Kidney (tissue), 14 donors: ENCODE data around the gene STK32A. TPM values are rescaled to one million over a fixed set of nuclear protein-coding genes. Genes with fewer than 3 reads are reported as not detected.

Experiments used
- DNase-seq, 5 donors: peaks; one replicate each; pipeline ENCODE4 v3.0.0-alpha.2; 2013 to 2020
- FAIRE-seq: peaks from 2 replicates; lab custom pipeline; 2012; peaks lifted over from hg19 to GRCh38; lab: Jason Lieb, UNC
- H3K27ac ChIP-seq, 2 donors: one replicate each; pipeline ENCODE4 v1.7.0; 2013; ENCODE audit warnings: low read depth in 2 of 2, low read length in 2 of 2, inconsistent platforms in 1 of 2
- H3K27me3 ChIP-seq: one replicate; pipeline ENCODE4 v1.7.1; 2013; ENCODE audit warnings: low read length, inconsistent platforms; ENCODE audit not compliant: control insufficient read depth, insufficient read depth
- H3K36me3 ChIP-seq, 3 donors: one replicate each; pipeline versions ENCODE4 v1.7.0 to v1.7.1; 2013; ENCODE audit warnings: low read length in 3 of 3, control low read depth in 1 of 3, inconsistent platforms in 1 of 3; ENCODE audit not compliant: insufficient read depth in 3 of 3, control insufficient read depth in 2 of 3
- H3K4me1 ChIP-seq, 3 donors: one replicate each; pipeline versions ENCODE4 v1.7.0 to v1.7.1; 2013; ENCODE audit warnings: low read length in 3 of 3, inconsistent platforms in 1 of 3, low read depth in 1 of 3; ENCODE audit not compliant: control insufficient read depth in 2 of 3, insufficient read depth in 2 of 3
- H3K4me3 ChIP-seq, 3 donors: one replicate each; pipeline versions ENCODE4 v1.7.0 to v1.8.1; 2013; ENCODE audit warnings: low read length in 3 of 3, control low read depth in 1 of 3, inconsistent platforms in 1 of 3
- H3K9ac ChIP-seq, 3 donors: one replicate each; pipeline versions ENCODE4 v1.7.0 to v1.7.1; 2013; ENCODE audit warnings: low read length in 3 of 3, control low read depth in 1 of 3, inconsistent platforms in 1 of 3
- H3K9me3 ChIP-seq, 3 donors: one replicate each; pipeline versions ENCODE4 v1.7.0 to v1.7.1; 2013; ENCODE audit warnings: low read length in 3 of 3, control low read depth in 1 of 3, inconsistent platforms in 1 of 3; ENCODE audit not compliant: control insufficient read depth in 2 of 3, insufficient read depth in 1 of 3
- intact Hi-C: fragments of 100-400 bp; cut with DNase I; formaldehyde crosslinking; loops from one replicate; pipeline ENCODE4 v1.11.1; 2022
- polyA plus RNA-seq: library from polyadenylated mRNA; stranded (reverse); fragments of 350-450 nt; fragmentation: Illumina TruSeq; extraction: RNeasy Lipid Tissue Mini Kit (QIAGEN cat#74804); gene quantifications from one replicate; pipeline ENCODE4 v1.2.3, GENCODE V29; 2014; ENCODE audit warnings: low read depth, low replicate concordance; ENCODE audit not compliant: insufficient read depth
- total RNA-seq: library from RNA; stranded (reverse); fragmentation: NEBNext Ultra II Directional; extraction: Animal tissue kit (Norgen Biotek cat#: 25700); gene quantifications from one replicate; pipeline ENCODE4 v1.2.1, GENCODE V29; 2021
- TF ChIP-seq, protein P1 (sequence below): IDR thresholded peaks from 3 replicates; pipeline ENCODE4 v1.5.1; 2012; ENCODE audit warnings: mild to moderate bottlenecking, moderate library complexity, borderline replicate concordance; ENCODE audit not compliant: insufficient read depth; ENCODE audit errors: extremely low read depth
- donor health status: control.
- donor health status: control.
- donor health status: control.
- donor health status: control.
- donor health status: control.
- donor health status: DM: yes; HTN: yes; CAD: no.
- donor health status: Normal renal cell carcinoma (clear cell type).

The STK32A gene
- total and polyA plus RNA-seq, 2 donors from 2014 or later, result 7.8 to 8.6 TPM

DNA sequence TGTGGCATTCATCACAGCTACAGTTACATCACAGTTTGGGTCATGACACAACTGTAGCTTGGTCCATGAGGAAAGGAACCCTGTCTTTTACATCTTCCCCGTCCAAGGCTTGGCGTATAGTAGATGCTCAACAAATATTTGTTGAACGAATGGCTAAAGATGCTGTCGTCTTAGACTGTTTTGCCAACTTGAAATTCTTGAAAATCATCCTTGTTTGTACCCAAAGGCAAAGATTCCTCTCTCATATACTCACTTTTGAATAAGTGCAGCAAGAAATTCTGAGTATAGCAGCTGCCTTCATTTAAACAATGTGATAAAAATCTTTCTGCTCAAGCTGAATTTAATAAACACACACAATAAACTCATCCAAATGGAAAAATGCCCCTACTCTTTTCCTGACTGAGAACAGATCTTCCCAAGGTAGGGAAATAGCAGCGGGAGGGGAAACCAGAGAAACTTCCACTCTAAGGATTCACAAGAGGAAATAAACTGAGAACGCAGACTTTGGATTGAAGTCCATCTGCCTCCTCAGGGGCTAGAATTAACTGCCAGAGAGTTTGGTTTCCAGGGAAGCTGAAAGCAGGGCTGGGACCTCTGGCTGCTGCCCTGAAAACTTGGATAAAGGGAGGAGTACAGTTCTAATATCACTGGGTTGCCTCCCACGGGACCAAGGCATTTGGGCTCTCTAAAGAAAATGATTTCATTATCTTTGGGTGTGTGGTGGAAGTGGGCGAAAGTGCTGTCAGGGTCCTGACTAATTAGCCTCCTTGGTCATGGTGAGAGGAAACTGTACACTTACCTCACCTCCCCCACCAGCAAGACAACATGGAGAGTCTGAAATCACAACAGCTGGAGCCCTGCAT is 175.9 kb downstream of the STK32A start:
- H3K27me3 ChIP-seq, result no peaks in the 10 kb centered on the region
- no peaks in the 10 kb centered on the region for H3K4me1 ChIP-seq
- no peak overlapping the region for H3K4me3 ChIP-seq
- H3K9me3 ChIP-seq, result no peaks in the 10 kb centered on the region
- peak in 4 of 5 donors; percentile 68 to 85 (median 76) for DNase-seq
- no peak overlapping the region for H3K9ac ChIP-seq
- no peak overlapping the region for H3K27ac ChIP-seq
- TF ChIP-seq, protein P1, sequence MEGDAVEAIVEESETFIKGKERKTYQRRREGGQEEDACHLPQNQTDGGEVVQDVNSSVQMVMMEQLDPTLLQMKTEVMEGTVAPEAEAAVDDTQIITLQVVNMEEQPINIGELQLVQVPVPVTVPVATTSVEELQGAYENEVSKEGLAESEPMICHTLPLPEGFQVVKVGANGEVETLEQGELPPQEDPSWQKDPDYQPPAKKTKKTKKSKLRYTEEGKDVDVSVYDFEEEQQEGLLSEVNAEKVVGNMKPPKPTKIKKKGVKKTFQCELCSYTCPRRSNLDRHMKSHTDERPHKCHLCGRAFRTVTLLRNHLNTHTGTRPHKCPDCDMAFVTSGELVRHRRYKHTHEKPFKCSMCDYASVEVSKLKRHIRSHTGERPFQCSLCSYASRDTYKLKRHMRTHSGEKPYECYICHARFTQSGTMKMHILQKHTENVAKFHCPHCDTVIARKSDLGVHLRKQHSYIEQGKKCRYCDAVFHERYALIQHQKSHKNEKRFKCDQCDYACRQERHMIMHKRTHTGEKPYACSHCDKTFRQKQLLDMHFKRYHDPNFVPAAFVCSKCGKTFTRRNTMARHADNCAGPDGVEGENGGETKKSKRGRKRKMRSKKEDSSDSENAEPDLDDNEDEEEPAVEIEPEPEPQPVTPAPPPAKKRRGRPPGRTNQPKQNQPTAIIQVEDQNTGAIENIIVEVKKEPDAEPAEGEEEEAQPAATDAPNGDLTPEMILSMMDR, result no peak
- no peak for FAIRE-seq
- H3K36me3 ChIP-seq, result no peaks in the 10 kb centered on the region
- intact Hi-C loops, result no loop called here

DNA sequence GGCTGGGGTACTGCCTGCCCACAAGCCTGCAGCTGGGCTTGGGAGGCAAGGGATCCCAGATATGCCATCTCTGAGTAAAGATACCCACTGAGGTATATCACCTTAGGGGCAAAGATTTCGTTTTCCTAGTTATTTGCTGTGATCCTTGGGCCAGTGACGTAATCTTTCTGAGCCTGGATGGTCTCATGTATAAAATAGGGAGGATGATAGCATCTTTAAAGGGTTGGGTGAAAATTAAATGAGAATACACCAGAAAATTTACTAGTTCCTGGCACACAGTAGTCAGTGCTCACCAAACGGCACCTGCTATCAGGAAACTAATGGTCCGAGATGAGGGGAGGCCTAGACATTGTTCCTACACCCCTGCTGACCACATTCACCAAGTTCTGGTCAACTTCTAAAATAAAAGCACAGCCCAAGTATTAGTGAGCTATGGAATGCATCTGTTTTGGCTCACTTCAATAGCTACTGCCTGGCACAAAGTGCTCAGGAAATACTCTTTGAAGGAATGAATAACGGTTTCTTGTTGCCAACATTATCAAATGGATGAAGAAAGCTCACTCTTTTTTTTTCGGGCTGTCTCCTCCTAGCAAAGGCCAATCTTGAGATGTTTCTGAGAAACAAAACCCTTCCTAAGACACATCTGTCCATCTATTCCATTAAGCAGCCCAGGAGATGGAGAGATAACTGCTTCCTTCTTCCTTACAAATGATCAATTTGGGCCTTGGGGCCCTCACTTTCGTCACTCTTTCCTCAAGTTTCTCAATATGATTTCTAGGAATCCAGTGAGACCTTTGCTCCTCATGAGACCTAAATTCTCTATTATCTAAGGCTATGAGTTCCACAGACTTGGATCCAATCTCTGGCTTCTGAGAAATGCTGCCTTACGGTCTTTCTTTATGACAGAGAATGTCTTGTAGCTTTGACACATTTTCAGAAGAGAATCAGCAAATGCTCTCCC is 176.8 kb downstream of the STK32A start:
- Histone ChIP-seq H3K9me3 (no peaks in the 10 kb centered on the region), H3K27me3 (no peaks in the 10 kb centered on the region), H3K9ac (no peak overlapping the region), H3K4me3 (no peak overlapping the region), H3K36me3 (no peaks in the 10 kb centered on the region), H3K4me1 (no peaks in the 10 kb centered on the region), H3K27ac (no peak overlapping the region)
- intact Hi-C loops, result no loop called here
- DNase-seq (no peak), FAIRE-seq (no peak)
- TF ChIP-seq, protein P1, result no peak

DNA sequence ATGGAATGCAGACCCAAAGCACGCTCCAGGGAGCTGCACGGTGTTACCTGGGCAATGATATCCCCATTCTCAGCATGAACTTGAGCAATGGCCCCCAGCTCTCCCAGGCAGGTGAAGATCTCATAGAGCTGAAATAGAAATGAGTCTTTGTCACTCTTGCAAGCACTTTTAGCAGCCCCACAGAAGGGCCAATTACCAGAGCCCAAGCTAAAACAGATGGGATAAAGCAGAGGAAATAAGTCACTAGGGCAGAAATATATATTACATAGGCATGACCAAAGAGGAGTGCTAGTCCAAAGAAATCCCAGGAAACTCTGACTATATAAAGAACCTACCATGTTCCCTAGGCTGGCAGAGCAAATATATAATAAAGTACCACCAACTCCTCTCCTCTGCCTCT is 177.7 kb downstream of the STK32A start:
- intact Hi-C loops, result no loop called here
- DNase-seq (no peak), FAIRE-seq (no peak)
- Histone ChIP-seq H3K36me3 (no peaks in the 10 kb centered on the region), H3K4me3 (no peak overlapping the region), H3K9ac (no peak overlapping the region), H3K27ac (no peak overlapping the region), H3K9me3 (no peaks in the 10 kb centered on the region), H3K4me1 (peaks cover 0 to 5% (median 0%) of the 10 kb centered on the region in 3 donors), H3K27me3 (no peaks in the 10 kb centered on the region)
- TF ChIP-seq, protein P1, result no peak
